Breast epithelium (tissue), 4 donors: ENCODE results near the gene TRIM4. TPM values are rescaled to one million over a fixed set of nuclear protein-coding genes. Genes with fewer than 3 reads are reported as not detected.
"Not testable (repeated sequence)": the region's sequence is repeated elsewhere in the genome, so short reads cannot be mapped to it uniquely, and the experiment has no call there.

Experiments used
- DNase-seq, 2 donors: peaks; one replicate each; pipeline ENCODE4 v3.0.0-alpha.2; 2019; ENCODE audit warnings: low spot score in 2 of 2
- H3K27ac ChIP-seq, 2 donors: fragments of 200-600 bp; sonication (generic) in 1 of 2; one replicate each; pipeline ENCODE4 v1.5.1; 2016 to 2019; ENCODE audit warnings: mild to moderate bottlenecking in 1 of 2
- H3K27me3 ChIP-seq, 2 donors: fragments of 200-600 bp; sonication (generic) in 1 of 2; one replicate each; pipeline versions ENCODE4 v1.5.1 to v1.6.0; 2017 to 2019; ENCODE audit warnings: control low read depth in 1 of 2, mild to moderate bottlenecking in 1 of 2
- H3K36me3 ChIP-seq: fragments of 200-600 bp; one replicate; pipeline ENCODE4 v1.5.1; 2019
- H3K4me1 ChIP-seq, 2 donors: fragments of 200-600 bp; sonication (generic); one replicate each; pipeline ENCODE4 v1.5.1; 2016 to 2019; ENCODE audit warnings: control low read depth in 1 of 2
- H3K4me3 ChIP-seq, 3 donors: fragments of 200-600 bp; sonication (generic); 1 replicate in 2 of 3; 2 replicates in 1 of 3; pipeline ENCODE4 v1.5.1; 2016 to 2019; ENCODE audit warnings: mild to moderate bottlenecking in 3 of 3, moderate library complexity in 2 of 3
- H3K9me3 ChIP-seq, 2 donors: fragments of 200-600 bp; sonication (generic) in 1 of 2; one replicate each; pipeline ENCODE4 v1.5.1; 2016 to 2019; ENCODE audit warnings: control low read depth in 1 of 2
- POLR2A ChIP-seq: fragments of 450-650 bp; IDR thresholded peaks from one replicate; pipeline ENCODE4 v1.6.1; 2016; ENCODE audit warnings: antibody characterized with exemption, mild to moderate bottlenecking, moderate library complexity
- POLR2AphosphoS5 ChIP-seq, 3 donors: sonication (generic); formaldehyde crosslinking; IDR thresholded peaks; one replicate each; pipeline ENCODE4 v1.6.1; 2017; ENCODE audit warnings: antibody characterized with exemption in 3 of 3
- intact Hi-C: fragments of 100-400 bp; cut with DNase I; formaldehyde crosslinking; loops from one replicate; pipeline ENCODE4 v1.15.1; 2023; ENCODE audit warnings: low total_unique reads
- total RNA-seq, 3 donors: library from RNA; depleted of rRNA; stranded (reverse); fragments of >200 nt; gene quantifications; one replicate each; pipeline ENCODE4 v1.1.0, GENCODE V29; 2016
- TF ChIP-seq, protein P1 (sequence below), 3 donors: fragments of 450-650 bp; IDR thresholded peaks; one replicate each; pipeline ENCODE4 v1.5.1; 2016 to 2017; ENCODE audit warnings: antibody characterized with exemption in 3 of 3, mild to moderate bottlenecking in 3 of 3, moderate library complexity in 3 of 3

The TRIM4 gene
- total RNA-seq, 3 donors from 2014 or later: 46.1 to 65.9 (median 57.7) TPM

DNA sequence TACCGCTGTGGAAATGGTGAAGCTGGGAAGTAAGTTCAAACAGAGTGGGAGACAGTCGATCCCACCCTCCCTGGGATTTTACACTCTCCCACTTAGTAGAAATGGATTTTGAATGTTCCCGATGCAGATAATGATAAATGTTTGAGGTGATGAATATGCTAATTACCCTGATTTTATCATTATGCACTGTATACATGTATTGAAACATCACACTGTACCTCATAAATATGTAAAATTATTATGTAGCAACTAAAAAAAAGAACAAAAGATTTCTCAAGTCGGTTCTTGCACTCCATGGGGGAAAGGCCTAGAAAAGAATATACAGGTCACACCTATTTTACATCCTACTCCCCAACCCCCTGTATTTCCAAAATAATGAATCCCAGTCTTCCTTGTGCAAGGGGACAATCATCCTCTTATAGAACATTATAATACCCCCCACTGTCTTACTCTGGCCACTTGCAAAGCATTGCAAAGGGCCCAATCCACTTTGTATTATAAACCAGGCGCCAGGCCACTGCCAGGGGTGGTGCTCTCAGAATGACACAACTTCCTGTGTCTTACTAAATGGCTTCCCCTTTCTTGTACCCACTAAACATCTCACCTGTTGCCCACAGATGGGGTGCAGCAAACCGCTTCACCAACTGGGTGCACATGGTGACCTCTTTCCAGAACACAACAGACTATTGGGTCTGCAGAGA is 21.9 kb downstream of the TRIM4 start:
- H3K27ac ChIP-seq: no peak overlapping the region
- no peaks in the 10 kb centered on the region for H3K27me3 ChIP-seq
- no peaks in the 10 kb centered on the region for H3K9me3 ChIP-seq
- DNase-seq: no peak
- no peak overlapping the region for H3K4me3 ChIP-seq
- peaks cover 6% of the 10 kb centered on the region for H3K36me3 ChIP-seq
- H3K4me1 ChIP-seq: no peaks in the 10 kb centered on the region
- TF ChIP-seq POLR2A (no peak), POLR2AphosphoS5 (IDR thresholded peaks at IDR 0.05) (no peak)
- TF ChIP-seq, protein P1, sequence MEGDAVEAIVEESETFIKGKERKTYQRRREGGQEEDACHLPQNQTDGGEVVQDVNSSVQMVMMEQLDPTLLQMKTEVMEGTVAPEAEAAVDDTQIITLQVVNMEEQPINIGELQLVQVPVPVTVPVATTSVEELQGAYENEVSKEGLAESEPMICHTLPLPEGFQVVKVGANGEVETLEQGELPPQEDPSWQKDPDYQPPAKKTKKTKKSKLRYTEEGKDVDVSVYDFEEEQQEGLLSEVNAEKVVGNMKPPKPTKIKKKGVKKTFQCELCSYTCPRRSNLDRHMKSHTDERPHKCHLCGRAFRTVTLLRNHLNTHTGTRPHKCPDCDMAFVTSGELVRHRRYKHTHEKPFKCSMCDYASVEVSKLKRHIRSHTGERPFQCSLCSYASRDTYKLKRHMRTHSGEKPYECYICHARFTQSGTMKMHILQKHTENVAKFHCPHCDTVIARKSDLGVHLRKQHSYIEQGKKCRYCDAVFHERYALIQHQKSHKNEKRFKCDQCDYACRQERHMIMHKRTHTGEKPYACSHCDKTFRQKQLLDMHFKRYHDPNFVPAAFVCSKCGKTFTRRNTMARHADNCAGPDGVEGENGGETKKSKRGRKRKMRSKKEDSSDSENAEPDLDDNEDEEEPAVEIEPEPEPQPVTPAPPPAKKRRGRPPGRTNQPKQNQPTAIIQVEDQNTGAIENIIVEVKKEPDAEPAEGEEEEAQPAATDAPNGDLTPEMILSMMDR (IDR thresholded peaks at IDR 0.05): no peak
- intact Hi-C loops: no loop called here

DNA sequence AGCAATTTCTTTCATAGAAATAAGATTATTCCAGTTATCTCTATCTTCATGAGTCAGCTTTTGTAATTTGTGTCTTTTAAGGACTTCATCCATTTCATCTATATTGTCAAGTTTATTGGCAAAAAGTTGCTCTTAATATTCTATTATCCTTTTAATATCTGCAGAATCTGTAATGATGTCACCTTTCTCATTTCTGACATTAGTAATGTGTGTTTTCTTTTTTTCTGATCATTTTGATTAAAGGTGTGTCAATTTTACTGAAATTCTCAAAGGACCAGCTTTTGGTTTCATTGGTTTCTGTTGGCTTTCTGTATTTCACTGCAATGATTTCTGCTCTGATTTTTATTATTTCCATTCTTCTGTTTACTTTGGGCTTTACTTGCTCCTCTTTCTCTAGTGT is 24.6 kb downstream of the TRIM4 start:
- Histone ChIP-seq H3K4me3 (no peak overlapping the region), H3K4me1 (no peaks in the 10 kb centered on the region), H3K27me3 (no peaks in the 10 kb centered on the region), H3K36me3 (no peaks in the 10 kb centered on the region), H3K27ac (no peak overlapping the region), H3K9me3 (no peaks in the 10 kb centered on the region)
- intact Hi-C loops: no loop called here
- DNase-seq: no peak
- TF ChIP-seq, protein P1 (IDR thresholded peaks at IDR 0.05): no peak
- no peak for TF ChIP-seq POLR2AphosphoS5 (IDR thresholded peaks at IDR 0.05)
- TF ChIP-seq POLR2A: no peak

DNA sequence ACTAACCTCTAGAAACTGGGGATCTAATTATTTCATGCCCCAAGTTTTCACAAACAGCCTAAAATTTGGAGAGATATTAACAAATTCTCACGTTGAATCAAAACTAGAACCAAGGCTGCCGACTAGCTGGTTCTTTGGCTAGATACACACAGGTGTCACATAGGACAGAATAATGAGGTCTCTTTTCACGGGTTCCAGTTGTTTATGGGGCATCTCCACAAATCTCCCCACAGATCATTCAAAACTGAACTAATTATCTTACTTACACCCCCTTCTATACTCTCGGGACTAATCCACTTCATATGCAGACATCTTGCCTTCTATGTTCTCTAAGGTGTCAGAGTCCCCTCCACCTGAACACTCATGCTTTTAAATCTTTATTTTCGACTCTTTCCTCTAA is 26.1 kb downstream of the TRIM4 start:
- intact Hi-C loops: no loop called here
- DNase-seq: no peak
- no peak overlapping the region for H3K27ac ChIP-seq
- H3K36me3 ChIP-seq: no peaks in the 10 kb centered on the region
- no peaks in the 10 kb centered on the region for H3K27me3 ChIP-seq
- TF ChIP-seq, protein P1 (IDR thresholded peaks at IDR 0.05): no peak
- TF ChIP-seq POLR2AphosphoS5 (IDR thresholded peaks at IDR 0.05) (no peak), POLR2A (no peak)
- H3K4me3 ChIP-seq: no peak overlapping the region
- no peaks in the 10 kb centered on the region for H3K4me1 ChIP-seq
- no peaks in the 10 kb centered on the region for H3K9me3 ChIP-seq

DNA sequence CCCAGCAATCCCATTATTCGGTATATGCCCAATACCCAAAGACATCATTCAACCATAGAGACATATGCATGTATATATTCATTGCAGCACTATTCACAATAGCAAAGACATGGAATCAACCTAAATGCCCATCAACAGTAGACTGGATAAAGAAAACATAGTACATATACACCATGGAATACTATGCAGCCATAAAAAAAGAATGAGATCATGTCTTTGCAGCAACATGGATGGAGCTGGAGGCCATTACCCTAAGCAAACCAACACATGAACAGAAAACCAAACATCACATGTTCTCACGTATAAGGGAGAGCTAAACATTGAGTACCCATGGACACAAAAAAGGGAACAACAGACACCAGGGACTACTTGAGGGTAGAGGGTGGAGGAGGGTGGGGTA is 29.0 kb downstream of the TRIM4 start:
- H3K4me3 ChIP-seq, H3K9me3 ChIP-seq, H3K27me3 ChIP-seq, DNase-seq, H3K4me1 ChIP-seq, H3K27ac ChIP-seq, H3K36me3 ChIP-seq, intact Hi-C loops: not testable (repeated sequence)

DNA sequence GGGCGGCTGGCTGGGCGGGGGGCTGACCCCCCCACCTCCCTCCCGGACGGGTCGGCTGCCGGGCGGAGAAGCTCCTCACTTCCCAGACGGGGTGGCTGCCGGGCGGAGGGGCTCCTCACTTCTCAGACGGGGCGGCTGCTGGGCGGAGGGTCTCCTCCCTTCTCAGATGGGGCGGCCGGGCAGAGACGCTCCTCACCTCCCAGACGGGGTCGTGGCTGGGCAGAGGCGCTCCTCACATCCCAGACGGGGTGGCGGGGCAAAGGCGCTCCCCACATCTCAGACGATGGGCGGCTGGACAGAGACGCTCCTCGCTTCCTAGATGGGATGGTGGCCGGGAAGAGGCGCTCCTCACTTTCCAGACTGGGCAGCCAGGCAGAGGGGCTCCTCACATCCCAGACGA is 31.0 kb downstream of the TRIM4 start:
- H3K36me3 ChIP-seq, DNase-seq, intact Hi-C loops, H3K9me3 ChIP-seq, H3K27me3 ChIP-seq, H3K27ac ChIP-seq, H3K4me1 ChIP-seq, H3K4me3 ChIP-seq: not testable (repeated sequence)

DNA sequence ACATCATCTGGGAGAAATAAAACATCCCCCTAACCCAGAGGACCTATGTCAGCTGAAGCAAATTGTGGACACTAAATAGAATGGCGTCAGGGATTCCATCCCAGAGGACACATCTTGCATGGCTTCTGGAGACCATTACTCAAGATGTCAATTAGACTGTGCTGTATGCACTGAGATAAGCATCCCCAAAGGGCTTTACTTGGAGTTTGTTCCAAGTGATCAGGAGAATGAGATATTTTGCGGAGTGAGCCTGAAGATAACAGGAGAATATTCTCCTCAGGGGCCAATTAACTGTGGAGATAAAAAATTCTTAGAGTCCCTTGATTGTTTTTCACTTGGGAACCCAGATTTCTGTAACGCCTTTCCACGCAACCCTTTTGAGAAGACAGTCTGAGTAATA is 38.0 kb downstream of the TRIM4 start:
- no peak for DNase-seq
- no peak overlapping the region for H3K4me3 ChIP-seq
- intact Hi-C loops: loop anchor here (5.0 kb wide), 1 partner anchor 671 kb away; no protein-coding TSS in a partner anchor
- H3K36me3 ChIP-seq: no peaks in the 10 kb centered on the region
- H3K27ac ChIP-seq: no peak overlapping the region
- no peak for TF ChIP-seq POLR2AphosphoS5 (IDR thresholded peaks at IDR 0.05)
- TF ChIP-seq, protein P1 (IDR thresholded peaks at IDR 0.05): no peak
- H3K9me3 ChIP-seq: peaks cover 0 to 5% of the 10 kb centered on the region in 2 donors
- no peaks in the 10 kb centered on the region for H3K27me3 ChIP-seq
- H3K4me1 ChIP-seq: no peaks in the 10 kb centered on the region
